Ammon's horn (tissue), 1 donor: Measurements from ENCODE around the gene SHISAL1.

Experiments
- DNase-seq: peaks from one replicate; pipeline ENCODE4 v3.0.0-alpha.2; 2016; ENCODE audit warnings: low spot score

SHISAL1 gene

GRCh38 chr22:44312766-44313165 lies at the start of gene SHISAL1:
TSS of gene SHISAL1 (minus strand) at chr22:44312951. CDS start at chr22:44300945, 12,006 bp downstream.
- DNase-seq, result no peak

- no peak for DNase-seq
Observed at GRCh38 chr22:44361391-44362126, 48.8 kb upstream of the SHISAL1 start.

GRCh38 chr22:44360668-44361381 lies 48.1 kb upstream of the SHISAL1 start:
- DNase-seq, result no peak

- DNase-seq, result no peak
Observed at GRCh38 chr22:44360306-44360667, 47.5 kb upstream of the SHISAL1 start.

- no peak for DNase-seq
Observed at GRCh38 chr22:44359496-44360110, 46.9 kb upstream of the SHISAL1 start.

GRCh38 chr22:44358709-44359440 lies 46.1 kb upstream of the SHISAL1 start:
- DNase-seq, result no peak

- peak; percentile 36 for DNase-seq
Observed at GRCh38 chr22:44357966-44358465, 45.3 kb upstream of the SHISAL1 start.

- no peak for DNase-seq
Observed at GRCh38 chr22:44357296-44357965, 44.7 kb upstream of the SHISAL1 start.

- DNase-seq, result no peak
Observed at GRCh38 chr22:44355716-44356070, 42.9 kb upstream of the SHISAL1 start.

- DNase-seq, result no peak
Observed at GRCh38 chr22:44354288-44354687, 41.5 kb upstream of the SHISAL1 start.

- DNase-seq, result no peak
Observed at GRCh38 chr22:44353041-44353440, 40.3 kb upstream of the SHISAL1 start.

GRCh38 chr22:44352378-44353035 lies 39.8 kb upstream of the SHISAL1 start:
- DNase-seq, result no peak

GRCh38 chr22:44351685-44352377 lies 39.1 kb upstream of the SHISAL1 start:
- DNase-seq, result peak; percentile 48

- no peak for DNase-seq
Observed at GRCh38 chr22:44351037-44351436, 38.3 kb upstream of the SHISAL1 start.

GRCh38 chr22:44349594-44349993 lies 36.8 kb upstream of the SHISAL1 start:
- DNase-seq, result no peak

- no peak for DNase-seq
Observed at GRCh38 chr22:44348971-44349560, 36.3 kb upstream of the SHISAL1 start.

- DNase-seq, result no peak
Observed at GRCh38 chr22:44347549-44347948, 34.8 kb upstream of the SHISAL1 start.

GRCh38 chr22:44347080-44347479 lies 34.3 kb upstream of the SHISAL1 start:
- no peak for DNase-seq

- no peak for DNase-seq
Observed at GRCh38 chr22:44345872-44346271, 33.1 kb upstream of the SHISAL1 start.

GRCh38 chr22:44344407-44344806 lies 31.7 kb upstream of the SHISAL1 start:
- DNase-seq, result no peak
